HG03460 (cell line): ENCODE data around the gene EMC10.
A peak's percentile ranks its signal among the peaks of the same experiment; 100 is the strongest.
"Not testable (repeated sequence)": the region's sequence is repeated elsewhere in the genome, so short reads cannot be mapped to it uniquely, and the experiment has no call there.

Source experiments
- ATAC-seq: cut with Tn5 transposase; IDR thresholded peaks from one replicate; pipeline ENCODE4 v1.9.1; 2021; ENCODE audit not compliant: unreplicated experiment

Gene EMC10

DNA sequence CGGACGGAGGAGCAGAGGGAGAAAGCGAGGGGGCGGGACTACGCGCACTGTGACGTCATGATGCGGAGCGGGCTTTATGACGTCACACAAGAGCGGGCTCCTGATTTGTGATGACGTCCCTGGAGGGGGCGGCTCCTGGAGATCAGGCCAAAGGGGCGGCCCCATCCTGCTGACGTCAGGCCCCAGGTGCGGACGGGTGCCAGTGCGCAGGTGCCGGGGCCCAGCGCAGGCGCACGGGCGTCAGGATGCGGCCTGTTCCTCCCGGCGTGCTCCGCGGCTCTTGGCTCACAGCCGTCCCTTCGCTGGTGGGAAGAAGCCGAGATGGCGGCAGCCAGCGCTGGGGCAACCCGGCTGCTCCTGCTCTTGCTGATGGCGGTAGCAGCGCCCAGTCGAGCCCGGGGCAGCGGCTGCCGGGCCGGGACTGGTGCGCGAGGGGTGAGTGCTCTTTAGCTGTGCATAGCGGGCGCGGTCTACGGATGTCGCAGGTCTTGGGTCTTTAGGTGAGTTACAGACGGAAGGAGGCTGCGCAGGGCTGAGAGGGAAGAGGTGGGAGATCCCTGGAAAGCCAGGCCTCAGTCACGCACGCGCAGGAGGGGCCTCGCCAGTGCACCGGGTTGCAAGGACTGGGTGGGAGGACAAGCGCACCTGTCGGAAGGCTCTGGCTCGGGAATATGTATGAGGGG is at the start of gene EMC10, which contains the start of gene GARIN5A:
EMC10 (plus strand) TSS at position 284 of the 683 bp plus-strand sequence; CDS start at position 322, 38 bp downstream.
GARIN5A (minus strand) TSS at position 625 of the 683 bp plus-strand sequence; CDS start at position 165, 460 bp downstream.
- ATAC-seq: peak; percentile 79

DNA sequence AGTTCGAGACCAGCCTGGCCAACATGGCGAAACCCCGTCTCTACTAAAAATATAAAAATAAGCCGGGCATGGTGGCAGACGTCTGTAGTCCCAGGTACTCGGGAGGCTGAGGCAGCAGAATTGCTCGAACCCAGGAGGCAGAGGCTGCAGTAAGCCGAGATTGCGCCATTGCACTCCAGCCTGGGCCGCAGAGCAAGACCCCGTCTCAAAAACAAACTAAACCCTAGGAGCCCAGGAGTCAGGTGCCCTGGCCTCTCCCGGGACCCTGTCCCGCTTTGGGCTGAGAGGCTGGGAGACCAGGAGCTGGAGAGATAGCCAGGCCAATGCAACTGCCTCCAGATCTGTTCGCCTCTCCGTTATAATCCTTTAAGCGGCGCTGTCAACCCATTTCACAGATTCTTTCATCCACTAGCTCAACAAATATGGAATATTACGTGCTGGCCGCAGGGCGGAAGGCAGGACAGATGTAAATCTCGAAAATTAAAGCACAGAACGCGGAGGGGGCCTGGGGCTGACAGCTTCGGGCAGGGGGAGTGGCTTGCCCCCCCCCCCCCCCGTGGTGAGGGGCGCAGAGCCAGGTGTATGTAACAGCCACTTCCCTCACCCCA is 48.9 kb upstream of the EMC10 start:
- no peak for ATAC-seq

GRCh38 chr19:50427997-50428425 is 48.3 kb upstream of the EMC10 start:
- no peak for ATAC-seq

DNA sequence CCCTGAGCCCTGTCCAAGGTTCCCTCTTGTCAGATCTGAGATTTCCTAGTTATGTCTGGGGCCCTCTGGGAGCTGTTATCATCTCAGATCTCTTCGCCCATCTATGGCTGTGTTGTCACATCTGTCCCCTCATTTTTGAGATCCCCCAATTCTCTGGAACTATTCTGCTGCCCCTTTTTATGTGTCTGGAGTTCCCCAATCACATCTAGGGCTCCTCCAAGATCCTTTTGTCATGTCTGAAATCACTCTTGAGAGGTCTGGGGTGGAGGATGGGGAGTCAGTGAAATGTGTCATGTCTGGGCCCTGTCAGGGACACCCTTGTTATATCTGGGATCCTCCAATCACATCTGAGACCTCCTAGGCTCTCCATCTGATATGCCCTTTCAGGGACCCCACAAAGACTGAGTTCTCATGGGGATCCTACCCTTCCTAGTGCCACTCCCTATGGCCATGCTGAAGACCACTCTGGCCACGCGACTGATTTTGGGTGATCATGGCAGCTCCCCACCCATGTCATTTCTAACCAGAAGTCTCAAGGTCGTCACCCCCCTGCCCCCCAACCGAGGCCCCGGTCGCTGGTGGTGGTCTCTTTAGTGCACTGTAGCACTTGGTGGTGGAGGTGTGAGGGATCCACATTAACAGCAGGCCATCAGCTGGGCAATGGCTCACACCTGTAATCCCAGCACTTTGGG is 47.4 kb upstream of the EMC10 start:
- ATAC-seq: no peak

DNA sequence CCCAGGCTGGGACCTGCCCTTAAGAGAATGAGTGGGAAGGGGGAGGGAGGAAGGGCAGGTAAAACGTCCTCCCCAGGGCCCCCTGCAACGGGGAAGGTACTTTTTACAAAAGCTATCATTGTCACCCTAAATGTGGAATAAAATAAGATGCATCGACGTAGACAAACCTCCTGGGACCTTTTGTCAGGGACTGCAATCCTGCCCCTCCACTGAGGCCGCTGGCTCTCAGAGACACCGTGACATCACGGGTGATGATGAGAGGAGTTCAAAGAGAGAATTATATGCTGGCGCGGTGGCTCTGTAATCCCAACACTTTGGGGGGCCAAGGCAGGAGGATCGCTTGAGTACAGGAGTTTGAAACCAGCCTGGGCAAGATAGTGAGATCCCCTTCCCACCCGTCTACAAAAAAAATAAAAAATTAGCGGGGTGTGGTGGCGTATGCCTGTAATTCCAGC is 45.4 kb upstream of the EMC10 start:
- no peak for ATAC-seq

DNA sequence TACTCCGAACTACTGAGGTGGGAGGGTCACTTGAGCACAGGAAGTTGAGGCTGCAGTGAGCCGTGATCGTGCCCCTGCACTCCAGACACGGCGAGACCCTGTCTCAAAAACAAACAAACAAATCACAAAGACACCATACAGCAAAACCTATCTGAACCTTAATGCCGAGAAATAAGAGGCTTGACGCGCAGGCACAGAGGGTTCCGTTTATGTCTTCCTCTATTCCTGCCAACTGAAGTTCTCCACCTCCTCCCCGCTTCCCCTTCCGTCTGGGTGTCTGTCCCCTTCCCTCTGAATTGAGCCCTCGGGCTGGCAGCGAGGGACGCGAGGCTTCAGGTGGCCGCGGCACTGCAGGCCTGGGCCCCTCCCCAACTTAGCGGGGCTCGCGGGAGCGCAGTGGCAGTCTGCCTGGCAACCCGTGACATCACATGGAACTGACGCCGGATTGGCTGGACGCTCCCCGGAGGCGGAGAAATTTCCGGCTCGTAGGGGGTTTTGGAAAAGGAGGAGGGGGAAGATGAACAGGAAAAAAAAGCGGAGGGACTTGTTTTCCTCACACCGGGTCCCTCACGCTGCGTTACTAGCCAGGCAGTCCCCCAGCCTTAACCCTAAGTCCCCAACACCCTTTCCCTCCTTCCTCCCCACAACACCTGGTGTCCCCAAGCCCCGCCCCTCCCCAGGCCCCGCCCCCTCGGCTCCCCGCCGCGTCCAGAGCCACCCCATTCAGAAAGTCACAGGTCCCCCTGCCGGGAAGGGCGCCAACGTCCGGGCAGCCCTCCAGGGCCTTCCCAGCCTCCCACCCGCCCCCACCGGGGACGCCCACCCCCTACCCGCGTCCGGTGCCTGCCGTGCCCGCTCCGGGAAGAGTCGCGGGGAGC is 44.7 kb upstream of the EMC10 start:
- ATAC-seq: peak; percentile 55

DNA sequence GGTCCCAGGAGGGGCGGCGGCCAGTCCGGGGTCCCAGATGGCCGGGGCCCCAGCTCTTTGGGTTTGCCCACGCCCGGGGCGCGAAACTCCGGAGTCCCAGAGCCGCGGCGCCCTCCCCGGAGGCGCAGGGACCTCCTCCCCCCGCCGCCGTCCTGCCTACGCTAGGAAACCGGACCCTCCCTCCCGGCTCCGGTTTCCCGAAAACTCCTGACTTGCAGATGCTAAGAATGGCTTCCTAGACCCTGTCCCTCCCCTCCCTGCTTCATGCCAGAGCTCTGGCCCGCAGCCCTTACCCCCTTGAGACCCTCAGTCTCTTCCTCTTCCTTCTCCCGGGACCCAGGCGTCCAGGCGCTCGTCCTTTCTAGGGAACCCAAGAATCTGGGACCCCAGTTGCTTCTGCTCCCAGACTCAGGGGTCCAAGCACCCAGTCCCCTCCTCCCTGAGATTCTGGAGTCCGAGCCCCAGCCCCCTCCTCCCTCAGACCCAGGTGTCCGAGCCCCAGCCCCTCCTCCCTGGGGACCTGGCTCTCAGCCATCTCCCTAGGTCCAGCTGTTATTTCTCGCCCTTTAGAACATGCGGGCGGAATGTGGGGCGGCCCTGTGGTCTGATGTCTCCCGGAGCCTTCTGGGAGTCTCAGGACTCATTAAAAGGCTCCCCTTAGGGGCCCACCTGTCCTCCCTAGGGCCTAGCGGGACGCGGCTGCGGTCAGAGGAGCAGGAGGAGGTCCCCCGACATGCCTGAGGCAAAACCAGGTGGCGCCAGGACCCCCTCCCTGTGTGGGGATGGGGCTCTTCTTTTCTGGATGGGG is 43.9 kb upstream of the EMC10 start, which contains the start of gene MYBPC2:
MYBPC2 (plus strand) TSS at position 672 of the 808 bp plus-strand sequence; CDS start at position 734, 62 bp downstream.
- no peak for ATAC-seq

DNA sequence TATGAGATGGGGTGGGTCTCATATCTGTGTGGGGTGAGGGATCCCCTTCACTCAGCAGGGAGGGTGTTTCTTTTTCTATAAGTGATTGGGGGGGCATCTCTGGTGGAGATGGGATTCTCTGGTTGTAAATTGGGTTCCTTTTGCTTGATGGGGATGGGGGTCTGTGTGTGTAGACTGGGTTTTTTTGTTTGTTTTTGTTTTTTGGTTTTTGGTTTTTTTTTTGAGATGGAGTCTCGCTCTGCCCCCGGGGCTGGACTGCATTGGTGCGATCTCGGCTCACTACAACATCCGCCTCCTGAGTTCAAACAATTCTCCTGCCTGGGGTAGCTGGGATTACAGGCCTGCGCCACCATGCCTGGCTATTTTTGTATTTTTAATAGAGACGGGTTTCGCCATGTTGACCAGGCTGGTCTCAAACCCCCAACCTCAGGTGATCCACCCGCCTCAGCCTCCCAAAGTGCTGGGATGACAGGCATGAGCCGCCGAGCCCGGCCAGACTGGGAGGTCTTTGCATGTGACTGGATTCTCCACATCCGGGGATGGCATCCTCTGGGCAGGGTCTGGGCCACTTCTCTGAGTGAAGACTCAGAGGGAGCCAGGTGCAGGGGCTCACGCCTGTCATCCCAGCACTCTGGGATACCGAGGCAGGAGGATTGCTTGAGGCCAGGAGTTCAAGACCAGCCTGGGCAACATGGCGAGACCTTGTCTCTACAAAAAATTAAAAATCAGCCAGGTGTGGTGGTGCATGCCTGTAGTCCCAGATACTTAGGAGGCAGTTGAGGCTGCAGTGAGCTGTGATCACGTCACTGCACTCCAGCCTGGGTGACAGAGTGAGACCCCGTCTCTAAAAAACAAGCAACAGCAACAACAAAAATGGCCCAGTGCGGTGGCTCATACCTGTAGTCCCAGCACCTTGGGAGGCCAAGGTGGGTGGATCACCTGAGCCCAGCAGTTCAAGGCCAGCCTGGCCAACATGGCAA is 42.8 kb upstream of the EMC10 start:
- ATAC-seq: no peak

DNA sequence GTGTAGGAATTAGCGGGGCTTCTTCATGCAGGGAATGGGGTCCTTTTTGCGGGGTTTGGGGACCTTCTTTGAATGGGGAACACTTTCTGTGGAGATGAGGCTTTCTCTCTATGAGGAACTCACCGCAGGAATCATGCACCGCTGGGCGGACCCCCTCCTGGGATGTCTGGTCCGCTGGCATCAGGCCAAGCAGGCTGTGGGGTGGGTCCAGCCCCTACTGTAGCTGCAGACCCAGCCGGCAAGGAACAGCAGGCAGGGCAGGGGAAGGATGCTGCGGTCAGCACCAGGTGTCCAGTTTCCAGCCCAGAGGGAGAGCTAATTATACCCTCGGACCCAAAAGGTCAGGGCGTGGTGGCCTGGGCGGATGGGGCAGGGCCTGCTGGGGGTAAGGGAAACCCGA is 41.8 kb upstream of the EMC10 start:
- no peak for ATAC-seq

DNA sequence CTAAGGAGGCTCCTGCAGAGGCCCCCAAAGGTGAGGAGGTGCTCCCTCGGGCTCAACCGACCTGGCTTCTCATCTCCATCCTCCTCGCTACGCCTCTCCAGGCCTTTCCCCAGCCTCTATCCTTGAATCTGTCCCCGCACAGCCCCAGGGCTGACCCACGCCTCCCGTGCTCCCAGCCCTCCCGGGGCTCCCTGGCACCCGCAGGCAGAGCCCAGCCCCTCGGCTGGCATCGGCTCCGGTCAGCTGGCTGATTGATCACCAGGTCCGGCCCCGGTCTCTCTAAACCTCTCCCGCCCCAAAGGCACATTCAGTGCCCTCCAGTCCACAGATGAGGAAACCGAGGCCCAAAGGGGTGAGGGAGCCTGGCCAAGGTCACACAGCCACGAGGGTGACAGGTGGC is 41.1 kb upstream of the EMC10 start:
- no peak for ATAC-seq

GRCh38 chr19:50435627-50436026 is 40.7 kb upstream of the EMC10 start:
- no peak for ATAC-seq

DNA sequence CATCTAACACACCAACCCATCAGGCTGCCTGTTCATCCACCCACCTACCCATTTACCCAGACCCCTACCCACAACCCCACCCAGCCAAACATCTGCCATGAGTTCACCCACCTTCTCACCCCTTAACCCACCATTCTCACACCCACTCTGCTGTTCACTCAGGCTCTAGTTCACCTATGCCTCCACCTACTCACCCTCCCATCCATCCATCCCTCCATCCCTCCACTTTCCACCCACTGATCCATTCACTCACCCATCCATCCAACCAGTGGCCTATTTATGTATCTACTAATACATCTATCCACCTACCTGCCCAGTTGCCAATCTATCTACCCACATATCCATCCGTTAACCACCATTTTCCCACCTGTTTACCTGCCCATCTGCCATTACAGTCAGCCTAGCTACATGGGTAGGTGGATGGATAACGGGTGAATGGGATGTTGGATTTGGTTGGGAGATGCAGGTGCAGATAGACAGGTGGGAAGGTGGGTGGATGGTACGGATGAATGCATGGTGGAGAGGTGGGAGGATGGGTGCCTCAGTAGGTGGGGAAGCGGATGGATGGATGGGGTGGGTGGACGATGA is 38.4 kb upstream of the EMC10 start:
- ATAC-seq: no peak

DNA sequence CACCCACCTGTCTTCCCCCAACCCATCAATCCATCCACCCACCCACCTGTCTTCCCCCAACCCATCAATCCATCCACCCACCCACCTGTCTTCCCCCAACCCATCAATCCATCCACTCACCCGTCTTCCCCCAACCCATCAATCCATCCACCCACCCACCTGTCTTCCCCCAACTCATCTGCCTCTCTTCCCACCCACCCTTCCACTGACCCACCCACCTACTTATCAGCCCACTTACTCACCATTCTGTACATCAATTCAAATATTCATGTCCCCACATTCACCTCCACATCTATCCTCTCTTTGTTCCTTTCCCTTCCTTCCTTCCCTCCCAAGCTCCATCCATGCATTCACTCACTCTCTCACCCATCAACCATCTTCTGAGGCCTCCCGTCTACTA is 37.2 kb upstream of the EMC10 start:
- ATAC-seq: not testable (repeated sequence)

DNA sequence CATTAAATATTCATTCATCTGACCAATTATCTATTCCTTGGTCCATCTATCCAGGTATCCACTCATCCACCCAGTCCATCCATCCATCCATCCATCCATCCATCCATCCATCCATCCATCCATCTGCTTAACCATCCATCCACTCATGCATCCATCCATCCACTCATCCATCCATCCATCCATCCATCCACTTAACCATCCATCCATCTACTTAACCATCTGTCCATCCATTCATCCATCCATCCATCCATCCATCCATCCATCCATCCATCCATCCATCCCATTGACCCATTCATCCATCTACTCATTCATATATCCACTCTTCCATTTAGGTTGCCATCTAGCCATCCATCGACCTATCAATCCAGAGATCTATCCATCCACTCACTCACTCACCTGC is 32.2 kb upstream of the EMC10 start:
- ATAC-seq: no peak

- no peak for ATAC-seq
Observed at GRCh38 chr19:50447053-50447452, 29.3 kb upstream of the EMC10 start.

DNA sequence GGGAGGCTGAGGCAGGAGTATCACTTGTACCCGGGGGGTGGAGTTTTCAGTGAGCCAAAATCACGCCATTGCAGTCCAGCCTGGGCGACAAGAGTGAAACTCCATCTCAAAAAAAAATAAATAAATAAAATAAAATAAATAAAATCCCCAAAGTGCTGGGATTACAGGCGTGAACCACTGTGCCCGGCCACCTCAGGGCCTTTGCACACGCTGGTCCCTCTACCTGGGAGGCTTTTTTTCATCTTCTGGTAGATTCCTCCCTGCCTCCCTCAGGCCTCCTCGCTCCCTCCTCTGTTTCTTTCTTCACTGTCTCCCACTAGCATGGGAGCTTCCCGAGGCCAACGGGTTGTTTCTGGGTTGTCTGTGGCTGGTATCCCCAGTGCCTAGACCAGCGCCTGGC is 28.6 kb upstream of the EMC10 start:
- ATAC-seq: no peak

GRCh38 chr19:50449236-50449899 is 26.9 kb upstream of the EMC10 start:
- no peak for ATAC-seq
